Left ventricle myocardium superior (tissue), 1 donor: ENCODE results near the gene TIMELESS. TPM values are rescaled to one million over a fixed set of nuclear protein-coding genes. Genes with fewer than 3 reads are reported as not detected.
"Not testable (repeated sequence)": the region's sequence is repeated elsewhere in the genome, so short reads cannot be mapped to it uniquely, and the experiment has no call there.

Experiments
- ATAC-seq: fragments of 200-7000 bp; cut with Tn5 transposase; one replicate; pipeline ENCODE4 v1.9.1; 2020; ENCODE audit warnings: mild to moderate bottlenecking, moderate library complexity
- DNase-seq: peaks from one replicate; pipeline ENCODE4 v3.0.0-alpha.2; 2020
- intact Hi-C: fragments of 100-400 bp; cut with micrococcal nuclease; formaldehyde crosslinking; loops from one replicate; pipeline ENCODE4 v1.11.0; 2022
- total RNA-seq: library from RNA; stranded (reverse); fragmentation: NEBNext Ultra II Directional; extraction: Animal tissue kit (Norgen Biotek cat#: 25700); gene quantifications from one replicate; pipeline ENCODE4 v1.2.1, GENCODE V29; 2021
- donor health status: DM: no; HTN: yes; CAD: no; lungs with severe emphysema.

Gene TIMELESS
- total RNA-seq, 1 donor from 2014 or later = 2.0 TPM

GRCh38 chr12:56469007-56469930, 20.0 kb upstream of the TIMELESS start:
- intact Hi-C loops = loop anchor here (10.0 kb wide), 1 partner anchor 274 kb away; no protein-coding TSS in a partner anchor
- ATAC-seq (peak; percentile 16), DNase-seq (no peak)

- ATAC-seq (peak; percentile 98), DNase-seq (peak; percentile 96)
- intact Hi-C loops = loop anchor here (10.0 kb wide), 1 partner anchor 274 kb away; no protein-coding TSS in a partner anchor
These were observed 19.2 kb upstream of the TIMELESS start, which contains the start of gene SPRYD4 for GRCh38 chr12:56468216-56469006. Gene SPRYD4, plus strand, starts transcription at chr12:56468578. Its CDS starts 14 bp downstream, at chr12:56468592.

- no peak for DNase-seq
- intact Hi-C loops = loop anchor here (10.0 kb wide), 1 partner anchor 268 kb away; no protein-coding TSS in a partner anchor
- ATAC-seq = no peak
These were observed 13.3 kb upstream of the TIMELESS start for GRCh38 chr12:56462565-56462964.

GRCh38 chr12:56461235-56462159, 12.3 kb upstream of the TIMELESS start:
- ATAC-seq = no peak

GRCh38 chr12:56457817-56458216, 8.6 kb upstream of the TIMELESS start:
- no peak for ATAC-seq
- no peak for DNase-seq
- intact Hi-C loops = no loop called here

More at GRCh38 chr12:56461235-56462159, 12.3 kb upstream of the TIMELESS start:
- intact Hi-C loops = loop anchor here (10.0 kb wide), 1 partner anchor 267 kb away; no protein-coding TSS in a partner anchor
- no peak for DNase-seq

GRCh38 chr12:56454557-56454956, 5.3 kb upstream of the TIMELESS start, which contains the start of gene MIP:
Gene MIP, minus strand, starts transcription at chr12:56454657. Its CDS starts 44 bp downstream, at chr12:56454613.
- intact Hi-C loops = no loop called here
- ATAC-seq (no peak), DNase-seq (no peak)

GRCh38 chr12:56451147-56451546, 1.9 kb upstream of the TIMELESS start:
- ATAC-seq = no peak
- intact Hi-C loops = no loop called here
- DNase-seq = no peak

GRCh38 chr12:56450241-56450640, 1.0 kb upstream of the TIMELESS start:
- ATAC-seq = no peak
- DNase-seq = no peak
- intact Hi-C loops = no loop called here

GRCh38 chr12:56449622-56449984, 377 bp upstream of the TIMELESS start:
- DNase-seq (no peak), ATAC-seq (peak; percentile 1)
- intact Hi-C loops = no loop called here

- intact Hi-C loops, DNase-seq, ATAC-seq: not testable (repeated sequence)
These were observed 6.0 kb downstream of the TIMELESS start for GRCh38 chr12:56443208-56443607.

GRCh38 chr12:56437430-56438176, 11.6 kb downstream of the TIMELESS start:
- DNase-seq (no peak), ATAC-seq (no peak)
- intact Hi-C loops = no loop called here

GRCh38 chr12:56434828-56435227, 14.4 kb downstream of the TIMELESS start:
- ATAC-seq (no peak), DNase-seq (no peak)
- intact Hi-C loops = no loop called here

GRCh38 chr12:56431850-56432249, 17.4 kb downstream of the TIMELESS start:
- no peak for DNase-seq

GRCh38 chr12:56431288-56431687, 17.9 kb downstream of the TIMELESS start:
- DNase-seq = no peak
- ATAC-seq = no peak
- intact Hi-C loops = no loop called here

More at GRCh38 chr12:56431850-56432249, 17.4 kb downstream of the TIMELESS start:
- no peak for ATAC-seq
- intact Hi-C loops = no loop called here

GRCh38 chr12:56425940-56426438, 23.2 kb downstream of the TIMELESS start:
- DNase-seq (no peak), ATAC-seq (no peak)
- intact Hi-C loops = no loop called here

GRCh38 chr12:56425193-56425592, 24.0 kb downstream of the TIMELESS start:
- ATAC-seq = no peak
- no peak for DNase-seq
- intact Hi-C loops = no loop called here

GRCh38 chr12:56420411-56420810, 28.8 kb downstream of the TIMELESS start:
- DNase-seq = no peak
- intact Hi-C loops = no loop called here

GRCh38 chr12:56417739-56418138, 31.5 kb downstream of the TIMELESS start:
- no peak for ATAC-seq
- intact Hi-C loops = no loop called here
- no peak for DNase-seq

More at GRCh38 chr12:56420411-56420810, 28.8 kb downstream of the TIMELESS start:
- no peak for ATAC-seq
